WTC11 (cell line): ENCODE results near the gene GSG1L2. TPM values are rescaled to one million over a fixed set of nuclear protein-coding genes. Genes with fewer than 3 reads are reported as not detected.

Experiments used
- ATAC-seq: fragments of 200-7000 bp; cut with Tn5 transposase; 2 replicates; pipeline ENCODE4 v1.10.0; 2021; ENCODE audit warnings: mild to moderate bottlenecking, moderate library complexity
- CTCF ChIA-PET: fragments of 300-600 bp; sonication (Branson Sonifier 250); formaldehyde crosslinking; loops from one replicate; lab custom pipeline; 2021; ENCODE audit warnings: antibody characterized with exemption; lab: Charles Lee
- POLR2A ChIA-PET: fragments of 350-600 bp; sonication (Branson Sonifier 250); formaldehyde crosslinking; loops from one replicate; lab custom pipeline; 2021; ENCODE audit warnings: antibody characterized with exemption; lab: Charles Lee
- DNase-seq: peaks from one replicate; pipeline ENCODE4 v3.0.0; 2021; ENCODE audit warnings: low spot score
- H3K27ac Mint-ChIP-seq: 2 replicates; pipeline ENCODE4 v1.8.0; 2021; ENCODE audit warnings: mixed read lengths
- H3K27me3 Mint-ChIP-seq: 2 replicates; pipeline ENCODE4 v1.8.0; 2021; ENCODE audit warnings: low read depth, mild to moderate bottlenecking, moderate library complexity, mixed read lengths
- H3K36me3 Mint-ChIP-seq: 2 replicates; pipeline ENCODE4 v1.8.0; 2021; ENCODE audit warnings: mixed read lengths
- H3K4me1 Mint-ChIP-seq: 2 replicates; pipeline ENCODE4 v1.8.0; 2022; ENCODE audit warnings: mixed read lengths
- H3K4me3 Mint-ChIP-seq: 2 replicates; pipeline ENCODE4 v1.8.0; 2021; ENCODE audit warnings: mild to moderate bottlenecking, moderate library complexity, mixed read lengths
- H3K9me3 Mint-ChIP-seq: 2 replicates; pipeline ENCODE4 v1.8.0; 2021; ENCODE audit warnings: mixed read lengths
- ATF1 ChIP-seq: sonication (generic); formaldehyde crosslinking; IDR thresholded peaks from 2 replicates; pipeline ENCODE4 v1.8.1; 2023; ENCODE audit warnings: mild to moderate bottlenecking, moderate library complexity, missing genetic modification reagents
- ATF3 ChIP-seq: sonication (generic); formaldehyde crosslinking; conservative IDR thresholded peaks from 2 replicates; pipeline ENCODE4 v1.8.1; 2022; ENCODE audit warnings: mild to moderate bottlenecking, missing genetic modification reagents
- CREM ChIP-seq: sonication (generic); formaldehyde crosslinking; IDR thresholded peaks from 2 replicates; pipeline ENCODE4 v1.8.1; 2022; ENCODE audit warnings: mild to moderate bottlenecking, missing genetic modification reagents, moderate library complexity
- ELF4 ChIP-seq: sonication (generic); formaldehyde crosslinking; IDR thresholded peaks from 2 replicates; pipeline ENCODE4 v1.8.1; 2022; ENCODE audit warnings: low read depth, mild to moderate bottlenecking, moderate library complexity, missing genetic modification reagents
- FOXK1 ChIP-seq: sonication (generic); formaldehyde crosslinking; IDR thresholded peaks from 2 replicates; pipeline ENCODE4 v1.8.0; 2022; ENCODE audit warnings: mild to moderate bottlenecking, moderate library complexity, missing genetic modification reagents
- HMGA2 ChIP-seq: fragments of 250-450 bp; sonication (Bioruptor Pico); IDR thresholded peaks from 2 replicates; pipeline ENCODE4 v1.4.0; 2021; ENCODE audit warnings: mild to moderate bottlenecking, moderate library complexity
- IRF2 ChIP-seq: sonication (generic); formaldehyde crosslinking; IDR thresholded peaks from 2 replicates; pipeline ENCODE4 v1.8.0; 2022; ENCODE audit warnings: low read depth, missing genetic modification reagents, borderline replicate concordance
- JAZF1 ChIP-seq: fragments of 250-450 bp; sonication (Bioruptor Pico); IDR thresholded peaks from 2 replicates; pipeline ENCODE4 v1.9.0; 2021; ENCODE audit warnings: moderate library complexity, mild to moderate bottlenecking, inconsistent platforms
- MYBL2 ChIP-seq: sonication (generic); formaldehyde crosslinking; IDR thresholded peaks from 2 replicates; pipeline ENCODE4 v1.8.1; 2023; ENCODE audit warnings: mild to moderate bottlenecking, moderate library complexity, missing genetic modification reagents
- NFYB ChIP-seq: sonication (generic); formaldehyde crosslinking; conservative IDR thresholded peaks from 2 replicates; pipeline ENCODE4 v1.8.0; 2022; ENCODE audit warnings: low read depth, missing genetic modification reagents
- RORB ChIP-seq: fragments of 250-450 bp; sonication (Bioruptor Pico); IDR thresholded peaks from 2 replicates; pipeline ENCODE4 v1.9.0; 2021; ENCODE audit warnings: mild to moderate bottlenecking
- SOX15 ChIP-seq: fragments of 250-450 bp; sonication (Bioruptor Pico); IDR thresholded peaks from 2 replicates; pipeline ENCODE4 v1.9.0; 2021; ENCODE audit warnings: mild to moderate bottlenecking
- TCF7 ChIP-seq: sonication (generic); formaldehyde crosslinking; IDR thresholded peaks from 2 replicates; pipeline ENCODE4 v1.8.0; 2022; ENCODE audit warnings: mild to moderate bottlenecking, low read depth, missing genetic modification reagents, moderate library complexity
- TEAD1 ChIP-seq: sonication (generic); formaldehyde crosslinking; IDR thresholded peaks from 2 replicates; pipeline ENCODE4 v1.8.0; 2022; ENCODE audit warnings: mild to moderate bottlenecking, missing genetic modification reagents
- USF2 ChIP-seq: sonication (generic); formaldehyde crosslinking; IDR thresholded peaks from 2 replicates; pipeline ENCODE4 v1.8.1; 2023; ENCODE audit warnings: mild to moderate bottlenecking, missing genetic modification reagents, moderate library complexity
- ZBTB21 ChIP-seq: sonication (generic); formaldehyde crosslinking; IDR thresholded peaks from 2 replicates; pipeline ENCODE4 v1.8.1; 2023; ENCODE audit warnings: mild to moderate bottlenecking, missing genetic modification reagents, borderline replicate concordance
- ZMAT4 ChIP-seq: fragments of 250-450 bp; sonication (Bioruptor Pico); IDR thresholded peaks from 2 replicates; pipeline ENCODE4 v1.9.0; 2021; ENCODE audit warnings: mild to moderate bottlenecking
- ZNF219 ChIP-seq: sonication (generic); formaldehyde crosslinking; IDR thresholded peaks from 2 replicates; pipeline ENCODE4 v1.8.0; 2023; ENCODE audit warnings: missing genetic modification reagents, mild to moderate bottlenecking, borderline replicate concordance
- ZNF317 ChIP-seq: sonication (generic); formaldehyde crosslinking; IDR thresholded peaks from 2 replicates; pipeline ENCODE4 v1.8.1; 2023; ENCODE audit warnings: low read depth, mild to moderate bottlenecking, moderate library complexity, missing genetic modification reagents, borderline replicate concordance
- ZNF425 ChIP-seq: fragments of 250-450 bp; sonication (Bioruptor Pico); conservative IDR thresholded peaks from 2 replicates; pipeline ENCODE4 v1.9.0; 2021; ENCODE audit warnings: mild to moderate bottlenecking
- ZSCAN18 ChIP-seq: fragments of 250-450 bp; sonication (Bioruptor Pico); IDR thresholded peaks from 2 replicates; pipeline ENCODE4 v2.1.2; 2022; ENCODE audit warnings: mild to moderate bottlenecking, moderate library complexity
- total RNA-seq: library from RNA; stranded (reverse); gene quantifications from 3 replicates; pipeline ENCODE4 v1.2.3, GENCODE V29; 2021

GSG1L2 gene
- total RNA-seq, 1 experiment from 2014 or later = not detected

GRCh38 chr17:9850151-9850550 is 28.3 kb upstream of the GSG1L2 start (continued):
- no peak for TF ChIP-seq IRF2 (CRISPR knock-in tag)
- no peak for TF ChIP-seq ZNF317 (CRISPR knock-in tag)
- TF ChIP-seq RORB (CRISPR knock-in tag) = no peak
- no peak for TF ChIP-seq ZBTB21
- TF ChIP-seq, all 79 proteins: peak for 0

GRCh38 chr17:9845306-9845705 is 23.4 kb upstream of the GSG1L2 start:
- DNase-seq = no peak
- Mint-ChIP-seq H3K27me3 (no peaks in the 10 kb centered on the region), H3K9me3 (no peaks in the 10 kb centered on the region), H3K4me1 (no peaks in the 10 kb centered on the region), H3K4me3 (no peak overlapping the region), H3K36me3 (no peaks in the 10 kb centered on the region), H3K27ac (no peak overlapping the region)
- no peak for TF ChIP-seq TEAD1 (CRISPR knock-in tag)
- TF ChIP-seq ATF1 (CRISPR knock-in tag) = no peak
- no peak for TF ChIP-seq JAZF1 (CRISPR knock-in tag)
- no peak for TF ChIP-seq ZSCAN18
- TF ChIP-seq MYBL2 (CRISPR knock-in tag) = no peak
- TF ChIP-seq TCF7 (CRISPR knock-in tag) = no peak
- no peak for TF ChIP-seq USF2 (CRISPR knock-in tag)
- no peak for TF ChIP-seq ZNF425
- TF ChIP-seq ZMAT4 (CRISPR knock-in tag) = no peak
- no peak for TF ChIP-seq SOX15
- no peak for TF ChIP-seq FOXK1 (CRISPR knock-in tag)
- TF ChIP-seq ZNF219 = no peak
- no peak for ATAC-seq
- CTCF ChIA-PET = interaction anchor here (0.7 to 2.3 kb wide), 2 partner anchors 44 to 77 kb away, joined by 5 to 7 read pairs; no protein-coding TSS in a partner anchor
- POLR2A ChIA-PET = no interaction called here

- no peak overlapping the region for H3K27ac Mint-ChIP-seq
- ChIA-PET CTCF (interaction anchor here (0.6 kb wide), 1 partner anchor 31 kb away, joined by 3 read pairs; no protein-coding TSS in a partner anchor), POLR2A (no interaction called here)
- H3K9me3 Mint-ChIP-seq = no peaks in the 10 kb centered on the region
- ATAC-seq (no peak), DNase-seq (no peak)
- H3K36me3 Mint-ChIP-seq = no peaks in the 10 kb centered on the region
- peaks cover 5% of the 10 kb centered on the region; the same call in 1 of the 2 replicates for H3K4me1 Mint-ChIP-seq
- TF ChIP-seq ZNF219 (no peak), TCF7 (CRISPR knock-in tag) (no peak), NFYB (CRISPR knock-in tag) (no peak), IRF2 (CRISPR knock-in tag) (no peak), USF2 (CRISPR knock-in tag) (no peak), ELF4 (CRISPR knock-in tag) (no peak), ATF3 (CRISPR knock-in tag) (no peak), CREM (CRISPR knock-in tag) (no peak), HMGA2 (CRISPR knock-in tag) (no peak)
- H3K27me3 Mint-ChIP-seq = no peaks in the 10 kb centered on the region
- H3K4me3 Mint-ChIP-seq = no peak overlapping the region
Measured at GRCh38 chr17:9844153-9844552, 22.3 kb upstream of the GSG1L2 start.
